NOMO-1 (cell line): ENCODE results near the gene CELA3B.
"Not testable (repeated sequence)": the region's sequence is repeated elsewhere in the genome, so short reads cannot be mapped to it uniquely, and the experiment has no call there.

Source experiments
- DNase-seq, 2 experiments: peaks; one replicate each; lab custom pipeline; 2025; ENCODE audit not compliant: unreplicated experiment in 2 of 2; lab: John Stamatoyannopoulos, UW

The CELA3B gene

DNA sequence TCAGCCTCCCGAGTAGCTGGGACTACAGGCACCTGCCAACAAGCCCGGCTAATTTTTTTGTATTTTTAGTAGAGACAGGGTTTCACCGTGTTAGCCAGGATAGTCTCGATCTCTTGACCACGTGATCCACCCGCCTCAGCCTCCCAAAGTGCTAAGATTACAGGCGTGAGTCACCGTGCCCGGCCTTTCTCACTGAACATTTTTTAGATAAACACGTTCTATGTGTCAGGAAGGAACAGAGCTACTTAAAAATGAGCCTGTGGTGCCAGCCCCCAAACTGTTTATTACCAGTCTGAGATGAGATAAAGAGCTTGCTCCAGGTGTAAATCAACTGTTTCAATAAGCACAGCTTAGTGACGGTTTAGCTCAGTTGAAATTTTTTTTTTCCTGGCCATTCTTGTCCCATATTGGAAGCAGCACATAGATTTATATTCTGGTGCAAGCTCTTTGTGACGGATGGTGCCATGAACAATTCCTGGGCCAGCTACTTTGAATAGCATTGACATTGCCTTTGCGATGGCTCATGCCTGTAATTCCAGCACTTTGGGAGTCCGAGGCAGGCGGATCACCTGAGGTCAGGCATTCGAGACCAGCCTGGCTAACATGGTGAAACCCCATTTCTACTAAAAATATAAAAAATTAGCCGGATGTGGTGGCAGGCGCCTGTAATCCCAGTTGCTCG, 33.7 kb upstream of the CELA3B start:
- not testable (repeated sequence) for DNase-seq

DNA sequence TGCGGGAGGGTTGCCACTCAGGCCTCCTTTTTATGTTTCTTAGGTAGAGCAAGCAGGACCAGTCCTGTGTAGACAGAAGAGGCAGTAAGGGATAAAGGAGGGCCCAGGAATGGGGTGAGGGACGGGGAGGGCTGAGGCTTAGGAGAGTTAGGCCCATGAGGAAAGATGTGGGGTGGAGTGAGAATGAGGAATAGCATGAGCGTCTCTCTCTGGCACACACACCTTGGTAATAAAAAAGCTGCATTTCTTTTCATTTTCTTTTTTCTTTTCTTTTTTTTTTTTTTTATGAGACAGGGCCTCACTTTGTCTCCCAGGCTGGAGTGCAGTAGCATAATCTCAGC, 32.1 kb upstream of the CELA3B start:
- no peak for DNase-seq

DNA sequence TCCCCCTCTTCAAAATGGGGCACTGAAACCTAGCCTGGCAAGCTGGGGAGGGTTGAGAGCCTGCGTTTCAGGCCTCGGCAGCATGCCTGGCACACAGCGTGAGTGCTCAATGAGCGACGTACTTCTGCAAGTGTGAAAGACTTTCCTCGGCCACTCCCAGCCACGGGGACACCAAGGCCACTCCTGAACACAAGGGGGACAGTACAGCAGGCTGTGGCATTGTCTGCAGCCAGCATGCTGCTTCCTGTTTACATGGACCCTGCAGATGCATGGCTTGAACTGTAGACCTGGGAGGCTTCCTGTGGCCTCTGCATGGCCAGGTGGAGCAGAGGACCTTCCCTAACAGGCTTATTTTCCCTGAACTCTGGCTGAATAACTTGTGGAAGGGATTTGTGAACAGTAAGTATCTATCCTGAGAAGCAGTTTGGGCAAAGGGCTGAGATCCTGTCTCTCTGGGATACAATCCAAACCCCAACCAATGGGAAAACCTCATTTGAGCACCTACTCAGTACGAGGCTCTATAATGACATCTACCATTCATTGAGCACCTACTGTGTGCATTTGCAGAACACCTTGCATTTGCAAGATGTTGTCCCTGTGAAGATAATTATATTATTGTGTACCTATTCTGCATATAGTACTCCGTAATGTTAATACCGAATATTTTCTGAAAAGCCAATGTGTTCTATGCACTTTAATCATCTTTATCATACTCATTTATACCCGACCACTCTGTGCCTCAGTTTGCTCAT, 29.8 kb upstream of the CELA3B start:
- no peak for DNase-seq

DNA sequence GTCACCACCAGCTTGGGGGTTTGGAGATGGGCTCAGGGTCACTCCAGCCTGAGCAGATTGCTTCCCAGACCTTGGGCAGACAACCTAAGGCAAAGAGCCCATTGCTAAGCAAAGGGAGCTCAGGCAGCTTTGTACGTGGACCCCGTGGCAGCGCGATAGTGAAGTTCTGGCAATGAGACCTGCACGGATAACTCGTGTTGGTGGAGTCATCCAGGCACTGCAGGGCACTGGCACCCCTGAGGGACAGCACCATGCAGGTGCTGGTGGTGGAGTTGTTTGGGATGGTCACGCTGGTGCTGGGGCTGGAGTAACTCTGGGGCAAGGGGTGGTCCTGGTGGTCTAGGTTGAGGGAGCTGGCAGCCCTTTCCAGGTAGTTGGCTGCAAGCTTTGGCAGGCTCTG, 26.1 kb upstream of the CELA3B start:
- DNase-seq, result no peak

DNA sequence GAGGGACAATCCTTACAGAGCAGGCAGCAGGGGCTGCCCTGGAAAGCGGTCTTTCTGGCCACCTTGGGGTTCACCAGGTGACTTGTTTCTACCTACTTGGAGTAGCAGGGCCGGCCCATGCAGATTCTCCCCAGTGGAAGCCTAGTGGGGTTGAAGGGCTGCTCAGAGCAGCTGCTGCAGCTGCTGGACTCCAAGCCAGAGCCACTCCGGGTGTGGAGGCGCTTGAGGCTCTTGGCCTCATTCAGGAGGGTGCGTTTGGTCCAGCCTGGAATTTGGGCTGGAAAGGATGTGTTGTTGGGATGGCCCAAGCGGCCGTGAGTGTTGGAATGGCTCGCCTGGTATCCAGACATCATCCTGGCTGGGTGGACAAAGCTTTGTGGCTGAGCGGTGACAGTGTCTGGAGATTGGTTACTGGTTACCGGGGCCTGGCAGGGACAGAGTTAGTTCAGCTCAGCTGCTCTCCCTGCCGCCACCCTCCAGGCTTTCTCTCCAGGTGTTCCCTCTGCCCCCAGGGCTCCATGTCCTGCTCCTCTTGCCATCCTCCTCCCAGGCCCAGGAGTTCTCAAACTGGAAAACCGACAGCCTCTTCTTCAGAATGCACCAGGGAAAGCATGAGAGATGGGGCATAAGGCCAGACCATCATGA, 25.5 kb upstream of the CELA3B start:
- no peak for DNase-seq

DNA sequence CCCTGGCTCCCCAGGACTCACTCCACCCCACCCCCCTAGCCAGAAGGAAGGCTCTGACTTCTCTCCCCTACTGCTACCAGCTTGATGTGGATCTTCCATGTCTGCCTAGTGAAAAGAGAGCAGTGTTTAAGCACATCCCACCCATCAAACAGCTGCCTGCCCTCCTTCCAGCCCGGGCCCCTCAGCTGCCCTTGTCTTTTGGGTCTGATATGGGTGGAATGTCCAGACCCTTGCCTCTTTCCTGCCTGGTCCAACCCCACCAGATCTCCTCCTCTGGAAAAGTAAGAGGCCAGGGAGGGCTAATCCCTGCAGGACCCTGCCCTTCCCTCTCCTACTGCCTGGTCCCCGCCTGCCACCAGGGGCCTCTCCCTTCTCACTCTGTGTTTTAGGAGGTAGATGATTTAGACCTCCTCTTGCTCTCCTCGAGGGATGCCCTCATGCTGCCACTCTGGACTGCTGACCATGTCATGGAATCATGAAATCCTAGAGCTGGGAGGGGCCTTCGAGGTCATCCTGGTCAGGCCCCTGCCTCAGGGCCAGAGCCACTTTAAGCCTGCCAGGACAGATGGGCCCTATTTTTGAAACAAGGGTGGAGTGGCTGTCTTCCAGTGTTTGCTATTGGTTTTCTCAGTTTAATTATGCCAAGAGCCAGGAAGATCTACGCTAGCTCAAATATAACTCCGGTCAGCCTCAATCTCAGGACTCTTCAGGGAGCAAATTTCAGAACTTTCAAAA, 23.9 kb upstream of the CELA3B start:
- DNase-seq, result no peak

DNA sequence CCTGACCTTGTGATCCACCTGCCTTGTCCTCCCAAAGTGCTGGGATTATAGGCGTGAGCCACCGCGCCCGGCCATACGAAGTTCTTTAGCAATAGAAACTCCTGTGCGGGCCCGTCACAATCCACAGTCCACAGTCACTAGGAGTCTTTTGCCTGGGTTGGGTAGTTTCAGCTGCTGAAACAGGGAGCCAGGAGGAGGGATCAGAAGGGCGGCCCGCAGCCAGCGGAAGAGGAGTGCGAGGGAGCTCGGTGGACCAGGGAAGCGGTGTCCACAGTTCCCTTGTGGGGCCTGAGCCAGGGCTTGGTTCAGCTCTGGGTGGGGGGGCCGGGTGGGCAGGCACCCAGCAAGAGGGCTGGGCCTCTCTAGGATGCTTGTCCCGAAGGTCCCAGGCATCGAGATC, 21.8 kb upstream of the CELA3B start:
- DNase-seq, result no peak

DNA sequence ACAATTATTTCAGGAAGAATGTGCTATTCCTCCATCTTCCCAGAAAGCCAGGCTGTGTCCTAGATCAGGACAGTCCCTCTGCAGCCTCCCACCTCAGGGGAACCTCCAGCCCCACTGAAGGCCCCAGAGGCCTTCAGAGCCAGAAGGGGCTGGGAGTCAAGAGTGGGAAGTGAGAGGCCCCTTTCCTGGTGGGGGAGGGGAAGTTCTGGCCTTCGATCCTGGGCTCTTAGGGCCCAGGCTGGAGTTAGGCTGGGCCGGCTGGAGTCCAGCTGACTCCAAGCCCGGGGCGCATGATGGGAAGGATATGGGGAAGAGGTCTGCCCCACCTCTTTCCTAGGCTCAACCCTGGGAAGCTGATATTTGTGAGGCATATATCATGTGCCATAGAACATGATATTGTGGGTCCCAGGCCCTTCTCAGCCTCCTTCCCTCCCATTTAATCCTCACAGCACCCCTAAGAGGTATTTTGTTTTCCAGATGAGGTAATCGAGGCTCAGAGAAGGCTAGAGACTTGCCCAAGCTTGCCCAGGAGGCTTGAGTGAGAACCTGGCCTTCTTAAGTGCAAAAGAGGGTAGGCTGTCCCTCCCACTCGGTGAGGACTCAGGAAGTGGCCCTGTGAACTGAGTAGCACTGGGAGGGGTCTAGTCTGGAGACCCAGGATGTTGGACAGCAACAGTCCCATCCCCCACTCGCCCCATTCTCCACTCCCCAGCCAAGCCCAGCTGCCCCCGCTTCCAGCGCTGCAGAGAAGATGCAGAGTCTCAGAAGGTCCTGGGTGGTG, 21.1 kb upstream of the CELA3B start:
- DNase-seq, result no peak

DNA sequence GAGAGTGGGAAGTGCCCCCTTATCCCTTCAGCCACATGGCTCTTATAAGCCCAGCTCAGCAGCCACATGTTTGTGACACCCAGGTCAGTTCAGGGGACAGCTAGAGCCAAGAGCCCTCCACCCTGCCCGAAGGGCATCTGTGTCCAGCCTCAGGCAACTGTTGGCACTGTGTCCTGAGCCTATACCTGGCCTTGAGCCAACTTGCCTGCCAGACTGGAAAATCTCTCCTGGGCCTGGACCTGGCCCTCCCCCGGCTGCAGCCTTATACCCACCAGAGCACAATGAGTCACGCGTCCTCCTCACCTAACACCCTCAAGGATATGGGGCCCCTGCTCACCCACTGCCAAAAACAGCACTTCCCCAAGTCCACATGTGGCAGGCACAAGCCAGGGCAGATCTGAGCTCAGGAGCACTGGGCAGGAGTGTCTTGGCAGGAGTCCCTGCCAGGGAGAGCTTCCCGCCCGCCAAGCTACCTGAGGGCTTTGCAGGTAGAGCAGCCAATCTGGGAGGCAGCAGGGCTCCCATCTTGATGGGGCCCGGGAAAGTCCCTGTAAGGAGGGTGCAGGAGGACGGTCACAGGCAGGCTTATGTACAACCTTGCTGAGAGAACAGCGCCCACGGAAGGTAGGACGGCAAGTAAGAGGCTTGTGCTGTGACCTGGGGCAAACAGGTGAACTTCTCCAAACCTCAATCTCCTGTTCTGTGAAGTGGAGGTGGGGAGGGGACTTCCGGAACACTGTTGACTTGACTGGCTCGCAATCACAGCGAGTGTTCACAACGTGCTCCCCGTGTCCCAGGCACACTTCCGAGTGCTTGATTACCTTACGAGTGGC, 19.9 kb upstream of the CELA3B start:
- DNase-seq, result no peak

DNA sequence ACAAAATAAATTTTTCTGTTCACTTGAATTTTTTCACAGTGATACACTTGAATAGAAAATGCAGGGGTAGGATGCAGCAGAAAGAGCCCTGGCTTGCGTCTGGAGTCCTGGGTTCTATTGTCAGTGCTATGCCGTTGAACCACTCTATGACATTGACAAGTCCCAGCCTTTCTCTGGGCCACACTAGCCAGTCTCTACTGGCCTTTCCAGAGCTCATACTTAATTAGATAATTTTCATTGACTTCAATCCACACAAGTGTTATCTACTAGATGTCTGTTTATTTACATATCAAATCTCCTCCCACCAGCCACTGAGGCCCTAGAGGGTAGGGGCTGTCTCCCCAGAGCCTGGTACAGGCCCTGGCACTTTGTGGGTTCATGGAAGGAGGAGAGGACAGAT, 15.5 kb upstream of the CELA3B start:
- no peak for DNase-seq

DNA sequence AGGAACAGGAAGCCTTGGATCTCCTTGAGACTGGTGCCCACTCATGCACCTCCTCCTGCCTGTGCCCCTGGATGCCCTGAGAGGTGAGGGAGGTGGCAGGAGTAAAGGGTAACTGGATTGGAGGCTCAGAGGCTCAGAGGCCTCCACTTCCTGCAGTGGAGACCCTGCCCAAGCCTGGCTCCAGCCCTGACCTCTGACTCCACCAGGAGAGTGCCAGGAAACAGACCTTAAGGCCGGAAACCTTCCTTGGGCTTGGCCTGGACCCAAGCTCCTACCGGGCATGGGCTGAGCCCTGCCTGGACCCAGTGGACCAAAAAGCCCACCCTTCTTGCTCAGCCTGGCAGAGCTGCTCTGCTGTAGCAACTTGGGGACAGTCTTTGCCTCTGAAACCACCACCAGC, 15.0 kb upstream of the CELA3B start:
- no peak for DNase-seq

DNA sequence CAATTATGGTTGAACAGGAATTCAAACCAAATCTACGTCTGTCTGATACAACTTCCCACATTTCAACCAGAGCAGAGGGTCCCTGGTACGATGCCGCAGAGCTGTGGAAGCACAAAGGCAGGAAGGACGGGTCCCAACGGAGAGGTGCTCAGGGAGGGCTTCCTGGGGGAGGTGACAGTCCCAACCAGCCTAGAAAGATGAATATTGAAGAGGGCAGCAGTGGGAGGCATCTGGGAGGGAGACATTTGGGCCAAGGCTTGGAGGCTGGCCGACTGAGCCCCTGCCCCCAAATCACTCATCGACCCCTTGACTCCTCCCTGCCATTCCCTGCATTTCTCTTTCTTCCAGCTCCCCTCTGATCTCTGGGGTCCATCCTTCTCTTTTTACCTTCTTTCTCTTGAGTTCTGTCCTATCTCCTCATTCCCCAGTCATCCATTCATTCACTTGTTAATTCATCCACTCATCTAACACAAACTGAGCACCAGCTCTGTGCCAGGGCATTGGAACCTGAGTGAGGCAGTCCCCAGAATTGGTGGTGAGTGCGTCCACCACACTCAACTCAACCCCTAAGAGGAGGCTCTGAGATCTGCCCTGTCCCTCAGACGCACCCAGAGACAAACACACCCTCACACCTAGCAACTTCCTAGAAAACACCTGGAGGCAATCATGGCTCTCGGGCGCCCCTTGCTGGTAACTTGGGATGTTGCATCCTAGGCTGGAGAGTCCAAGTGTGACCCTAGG, 13.2 kb upstream of the CELA3B start:
- peak; percentile 63 to 73 for DNase-seq

DNA sequence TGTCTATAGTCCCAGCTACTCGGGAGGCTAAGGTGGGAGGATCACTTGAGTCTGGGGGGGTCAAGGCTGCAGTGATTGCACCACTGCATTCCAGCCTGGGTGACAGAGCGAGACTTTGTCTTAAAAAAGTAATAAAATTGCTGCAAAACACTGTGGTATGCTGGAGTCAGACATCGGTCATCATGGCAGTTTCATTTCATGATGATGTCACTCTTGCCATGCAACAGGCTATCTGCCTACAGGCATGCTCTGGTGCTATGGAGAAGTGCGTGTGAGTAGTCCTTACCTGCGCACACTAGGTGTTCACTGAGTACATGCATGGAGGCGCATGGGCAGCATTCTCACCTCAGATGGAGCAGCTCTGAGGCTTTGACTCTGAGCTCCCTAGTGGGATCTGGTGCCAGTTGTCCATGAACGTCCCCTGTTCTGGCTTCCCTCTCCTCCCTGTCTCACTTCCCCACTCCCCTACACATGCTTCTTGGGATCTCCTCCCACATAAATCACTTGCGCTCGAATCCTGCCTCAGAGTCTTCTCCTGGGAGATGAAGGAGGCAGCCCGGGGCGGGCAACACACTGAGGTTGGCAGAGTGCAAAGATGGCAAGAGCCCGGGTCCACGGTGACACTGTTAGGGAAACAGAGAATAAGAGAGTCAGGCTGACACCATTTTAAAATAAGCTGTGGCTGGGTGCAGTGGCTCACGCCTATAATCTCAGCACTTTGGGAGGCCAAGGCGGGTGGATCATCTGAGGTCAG, 10.4 kb upstream of the CELA3B start:
- no peak for DNase-seq

DNA sequence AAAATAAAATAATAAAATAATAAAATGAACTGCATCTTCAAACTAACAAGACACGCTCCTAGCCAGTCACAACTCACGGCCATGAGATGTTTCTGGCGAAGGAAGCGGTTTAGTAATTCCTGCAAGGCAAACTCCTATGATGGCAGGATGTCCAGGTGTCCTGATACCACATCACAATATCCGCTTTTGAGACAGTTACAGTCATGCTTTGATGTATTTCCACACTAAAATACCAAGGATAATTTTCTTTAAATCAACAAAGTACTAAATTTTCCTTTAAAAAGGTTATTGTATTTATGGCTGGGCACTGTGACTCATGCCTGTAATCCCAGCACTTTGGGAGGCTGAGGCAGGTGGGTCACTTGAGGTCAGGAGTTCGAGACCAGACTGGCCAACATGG, 9.6 kb upstream of the CELA3B start:
- not testable (repeated sequence) for DNase-seq

DNA sequence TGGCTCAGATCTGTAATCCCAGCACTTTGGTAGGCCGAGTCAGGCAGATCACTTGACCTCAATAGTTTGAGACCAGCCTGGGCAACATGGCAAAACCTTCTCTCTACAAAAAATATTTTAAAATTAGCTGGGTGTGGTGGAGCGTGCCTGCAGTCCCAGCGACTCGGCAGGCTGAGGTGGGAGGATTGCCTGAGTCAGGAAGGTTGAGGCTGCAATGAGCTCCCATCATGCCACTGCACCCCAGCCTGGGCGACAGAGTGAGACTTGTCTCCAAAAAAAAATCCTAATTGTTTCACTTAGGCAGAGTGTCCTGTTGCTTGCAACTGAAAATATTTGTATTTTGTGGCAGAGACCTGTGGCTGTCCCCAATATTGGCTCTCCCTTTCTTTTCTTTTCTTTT, 7.8 kb upstream of the CELA3B start:
- DNase-seq, result not testable (repeated sequence)

DNA sequence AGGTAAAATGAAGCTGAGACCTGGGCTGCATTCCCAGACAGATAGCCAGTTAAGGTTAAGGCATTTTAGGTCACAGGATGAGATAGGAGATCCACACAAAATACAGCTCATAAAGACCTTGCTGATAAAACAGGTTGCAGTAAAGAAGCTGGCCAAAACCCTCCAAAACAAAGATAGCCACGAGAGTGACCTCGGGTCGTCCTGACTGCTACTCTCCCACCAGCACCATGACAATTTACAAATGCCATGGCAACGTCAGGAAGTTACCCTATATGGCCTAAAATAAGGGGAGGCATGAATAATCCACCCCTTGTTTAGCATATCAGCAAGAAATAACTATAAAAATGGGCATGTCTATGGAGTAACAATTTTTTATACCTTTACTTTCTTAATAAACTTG, 6.3 kb upstream of the CELA3B start:
- not testable (repeated sequence) for DNase-seq

DNA sequence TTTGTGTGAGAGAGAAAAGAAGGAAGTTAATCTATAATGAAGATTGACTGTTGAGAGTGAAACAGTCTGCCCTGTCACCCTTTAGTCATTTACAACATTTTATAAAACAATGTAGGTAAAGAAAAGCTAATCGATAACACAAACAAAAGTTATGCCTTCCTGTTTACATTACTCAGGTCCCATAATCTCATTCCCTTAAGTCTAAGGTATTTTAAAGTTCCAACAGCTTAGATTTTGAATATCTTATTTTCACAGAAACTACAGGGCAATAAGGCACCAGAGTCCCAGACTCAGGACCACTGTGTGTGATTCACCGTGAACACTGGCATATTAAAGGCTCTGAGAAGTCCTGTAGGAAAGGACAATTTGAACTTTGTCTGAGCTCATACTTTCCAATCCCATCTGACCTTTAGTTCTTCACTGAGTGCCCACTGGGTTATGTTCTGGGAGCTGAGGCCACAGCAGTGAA, 3.8 kb upstream of the CELA3B start:
- DNase-seq, result not testable (repeated sequence)

DNA sequence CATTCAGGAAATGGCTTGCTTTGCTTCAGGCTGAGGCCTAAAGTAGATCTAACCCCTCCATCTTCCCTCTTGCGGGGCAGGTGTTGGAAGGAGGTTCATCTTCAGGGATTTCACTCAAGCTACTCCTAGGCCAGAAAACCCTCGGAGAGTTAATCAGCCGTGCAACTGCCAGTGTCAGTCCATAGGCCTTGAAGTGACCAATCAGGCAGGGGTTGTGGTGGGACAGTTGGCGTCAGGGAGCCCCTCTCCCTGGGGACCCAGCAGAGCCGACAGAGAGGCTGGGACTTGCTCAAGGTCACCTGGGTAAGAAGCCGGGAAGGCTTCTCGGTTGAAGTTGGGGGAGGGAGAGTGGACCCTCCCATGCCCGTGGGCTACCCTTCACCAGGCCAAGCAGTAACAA, 2.9 kb upstream of the CELA3B start:
- not testable (repeated sequence) for DNase-seq
